HL-60 (cell line): ENCODE measurements around the gene FCRL6.

Source experiments
- DNase-seq, 2 experiments: peaks; one replicate each; pipeline ENCODE4 v3.0.0-alpha.2; 2010 to 2020; ENCODE audit warnings: low read depth in 1 of 2, low spot score in 1 of 2
- H3K27ac ChIP-seq: fragments of 250-450 bp; sonication (Bioruptor Pico); replicated peaks from 2 replicates; pipeline ENCODE4 v1.5.1; 2020; ENCODE audit warnings: mild to moderate bottlenecking, moderate library complexity
- H3K27me3 ChIP-seq: fragments of 250-450 bp; sonication (Bioruptor Pico); 2 replicates; pipeline ENCODE4 v1.5.1; 2021; ENCODE audit warnings: mild to moderate bottlenecking, moderate library complexity; ENCODE audit not compliant: insufficient read depth, poor library complexity, severe bottlenecking
- H3K4me3 ChIP-seq: replicated peaks from 2 replicates; pipeline ENCODE4 v1.5.1; 2011; ENCODE audit warnings: mild to moderate bottlenecking, control low read depth, low read length; ENCODE audit not compliant: insufficient read depth
- GABPA ChIP-seq: IDR thresholded peaks from 2 replicates; pipeline ENCODE4 v1.6.1; 2012; ENCODE audit warnings: low read depth
- POLR2AphosphoS5 ChIP-seq: IDR thresholded peaks from 2 replicates; pipeline ENCODE4 v1.6.1; 2012; ENCODE audit warnings: low read depth
- SPI1 ChIP-seq: IDR thresholded peaks from 2 replicates; pipeline ENCODE4 v1.6.1; 2012; ENCODE audit warnings: low read depth, mild to moderate bottlenecking, borderline replicate concordance
- TF ChIP-seq, protein P1 (sequence below): IDR thresholded peaks from one replicate; pipeline ENCODE4 v1.5.1; 2011; ENCODE audit warnings: low read length, control low read depth, inconsistent platforms; ENCODE audit not compliant: insufficient read depth
- TF ChIP-seq, protein P2 (sequence below): IDR thresholded peaks from 2 replicates; pipeline ENCODE4 v1.6.1; 2012; ENCODE audit warnings: low read depth; ENCODE audit not compliant: insufficient replicate concordance

Gene FCRL6

DNA sequence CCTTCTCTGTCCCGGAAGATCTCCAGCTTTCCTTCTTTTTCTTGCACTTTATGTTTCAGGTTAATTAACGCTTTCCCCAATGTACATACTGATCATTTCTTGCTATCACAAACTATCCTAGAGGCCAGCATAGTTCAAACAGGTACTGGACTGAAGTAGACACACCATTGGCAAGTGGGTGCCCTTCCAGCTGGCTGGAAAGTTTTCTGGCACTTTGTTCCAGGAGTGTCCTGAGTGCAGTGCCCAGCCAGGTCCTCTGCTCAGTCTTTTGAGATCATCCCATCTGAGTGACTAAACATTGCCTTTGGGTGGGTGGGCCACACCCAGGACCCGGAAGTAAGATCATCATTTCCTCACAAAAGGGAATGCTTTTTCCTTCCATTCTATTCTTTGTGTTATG, 36.4 kb upstream of the FCRL6 start:
- no peaks in the 10 kb centered on the region for H3K27me3 ChIP-seq
- no peak for DNase-seq
- no peak overlapping the region for H3K27ac ChIP-seq
- TF ChIP-seq SPI1 (no peak), GABPA (no peak), POLR2AphosphoS5 (no peak)
- TF ChIP-seq, protein P1, sequence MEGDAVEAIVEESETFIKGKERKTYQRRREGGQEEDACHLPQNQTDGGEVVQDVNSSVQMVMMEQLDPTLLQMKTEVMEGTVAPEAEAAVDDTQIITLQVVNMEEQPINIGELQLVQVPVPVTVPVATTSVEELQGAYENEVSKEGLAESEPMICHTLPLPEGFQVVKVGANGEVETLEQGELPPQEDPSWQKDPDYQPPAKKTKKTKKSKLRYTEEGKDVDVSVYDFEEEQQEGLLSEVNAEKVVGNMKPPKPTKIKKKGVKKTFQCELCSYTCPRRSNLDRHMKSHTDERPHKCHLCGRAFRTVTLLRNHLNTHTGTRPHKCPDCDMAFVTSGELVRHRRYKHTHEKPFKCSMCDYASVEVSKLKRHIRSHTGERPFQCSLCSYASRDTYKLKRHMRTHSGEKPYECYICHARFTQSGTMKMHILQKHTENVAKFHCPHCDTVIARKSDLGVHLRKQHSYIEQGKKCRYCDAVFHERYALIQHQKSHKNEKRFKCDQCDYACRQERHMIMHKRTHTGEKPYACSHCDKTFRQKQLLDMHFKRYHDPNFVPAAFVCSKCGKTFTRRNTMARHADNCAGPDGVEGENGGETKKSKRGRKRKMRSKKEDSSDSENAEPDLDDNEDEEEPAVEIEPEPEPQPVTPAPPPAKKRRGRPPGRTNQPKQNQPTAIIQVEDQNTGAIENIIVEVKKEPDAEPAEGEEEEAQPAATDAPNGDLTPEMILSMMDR = no peak
- TF ChIP-seq, protein P2, sequence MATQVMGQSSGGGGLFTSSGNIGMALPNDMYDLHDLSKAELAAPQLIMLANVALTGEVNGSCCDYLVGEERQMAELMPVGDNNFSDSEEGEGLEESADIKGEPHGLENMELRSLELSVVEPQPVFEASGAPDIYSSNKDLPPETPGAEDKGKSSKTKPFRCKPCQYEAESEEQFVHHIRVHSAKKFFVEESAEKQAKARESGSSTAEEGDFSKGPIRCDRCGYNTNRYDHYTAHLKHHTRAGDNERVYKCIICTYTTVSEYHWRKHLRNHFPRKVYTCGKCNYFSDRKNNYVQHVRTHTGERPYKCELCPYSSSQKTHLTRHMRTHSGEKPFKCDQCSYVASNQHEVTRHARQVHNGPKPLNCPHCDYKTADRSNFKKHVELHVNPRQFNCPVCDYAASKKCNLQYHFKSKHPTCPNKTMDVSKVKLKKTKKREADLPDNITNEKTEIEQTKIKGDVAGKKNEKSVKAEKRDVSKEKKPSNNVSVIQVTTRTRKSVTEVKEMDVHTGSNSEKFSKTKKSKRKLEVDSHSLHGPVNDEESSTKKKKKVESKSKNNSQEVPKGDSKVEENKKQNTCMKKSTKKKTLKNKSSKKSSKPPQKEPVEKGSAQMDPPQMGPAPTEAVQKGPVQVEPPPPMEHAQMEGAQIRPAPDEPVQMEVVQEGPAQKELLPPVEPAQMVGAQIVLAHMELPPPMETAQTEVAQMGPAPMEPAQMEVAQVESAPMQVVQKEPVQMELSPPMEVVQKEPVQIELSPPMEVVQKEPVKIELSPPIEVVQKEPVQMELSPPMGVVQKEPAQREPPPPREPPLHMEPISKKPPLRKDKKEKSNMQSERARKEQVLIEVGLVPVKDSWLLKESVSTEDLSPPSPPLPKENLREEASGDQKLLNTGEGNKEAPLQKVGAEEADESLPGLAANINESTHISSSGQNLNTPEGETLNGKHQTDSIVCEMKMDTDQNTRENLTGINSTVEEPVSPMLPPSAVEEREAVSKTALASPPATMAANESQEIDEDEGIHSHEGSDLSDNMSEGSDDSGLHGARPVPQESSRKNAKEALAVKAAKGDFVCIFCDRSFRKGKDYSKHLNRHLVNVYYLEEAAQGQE = no peak
- no peak overlapping the region for H3K4me3 ChIP-seq

GRCh38 chr1:159771127-159771895, 30.8 kb upstream of the FCRL6 start:
- H3K4me3 ChIP-seq = no peak overlapping the region
- TF ChIP-seq SPI1 = no peak
- TF ChIP-seq, protein P1 = no peak
- TF ChIP-seq, protein P2 = no peak
- no peak for TF ChIP-seq GABPA
- no peak for TF ChIP-seq POLR2AphosphoS5
- H3K27ac ChIP-seq = no peak overlapping the region
- no peaks in the 10 kb centered on the region for H3K27me3 ChIP-seq
- no peak for DNase-seq

DNA sequence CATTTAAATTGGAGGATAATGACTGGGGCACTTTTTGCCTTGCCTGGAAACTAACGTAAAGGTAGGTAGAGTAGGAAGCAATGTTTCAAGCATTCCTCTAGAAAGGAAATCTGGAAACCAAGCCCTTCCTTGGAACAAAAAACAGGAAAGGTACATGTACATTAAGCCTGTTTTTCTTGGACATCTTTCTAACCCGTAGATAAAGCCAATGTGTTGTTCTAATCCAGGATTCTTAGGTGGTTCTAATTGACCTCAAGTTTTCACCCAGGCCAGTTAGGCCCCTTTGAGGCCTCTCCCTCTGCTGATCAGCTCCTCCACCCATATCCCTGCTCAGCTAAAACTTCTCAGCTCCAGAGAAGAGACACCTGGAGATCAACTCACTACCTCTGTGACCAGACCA, 27.7 kb upstream of the FCRL6 start:
- no peaks in the 10 kb centered on the region for H3K27me3 ChIP-seq
- no peak for DNase-seq
- no peak overlapping the region for H3K27ac ChIP-seq
- no peak overlapping the region for H3K4me3 ChIP-seq
- TF ChIP-seq GABPA (no peak), SPI1 (no peak), POLR2AphosphoS5 (no peak)
- TF ChIP-seq, protein P2 = no peak
- TF ChIP-seq, protein P1 = no peak
